Stimulated activated CD8-positive, alpha-beta memory T cell treated with anti-CD3 and anti-CD28 coated beads, Interleukin-12 subunit alpha, Interleukin-12 subunit beta, amount 100 ng/mL, for 24 hours (primary cell): ENCODE measurements around the gene ABCC1.
"Not testable (repeated sequence)": the region's sequence is repeated elsewhere in the genome, so short reads cannot be mapped to it uniquely, and the experiment has no call there.

Source experiments
- DNase-seq: peaks from one replicate; pipeline ENCODE4 v3.0.0-alpha.2; 2020; ENCODE audit errors: extremely low read depth

The ABCC1 gene

GRCh38 chr16:16082255-16082654, 132.8 kb downstream of the ABCC1 start:
- DNase-seq, result no peak

DNA sequence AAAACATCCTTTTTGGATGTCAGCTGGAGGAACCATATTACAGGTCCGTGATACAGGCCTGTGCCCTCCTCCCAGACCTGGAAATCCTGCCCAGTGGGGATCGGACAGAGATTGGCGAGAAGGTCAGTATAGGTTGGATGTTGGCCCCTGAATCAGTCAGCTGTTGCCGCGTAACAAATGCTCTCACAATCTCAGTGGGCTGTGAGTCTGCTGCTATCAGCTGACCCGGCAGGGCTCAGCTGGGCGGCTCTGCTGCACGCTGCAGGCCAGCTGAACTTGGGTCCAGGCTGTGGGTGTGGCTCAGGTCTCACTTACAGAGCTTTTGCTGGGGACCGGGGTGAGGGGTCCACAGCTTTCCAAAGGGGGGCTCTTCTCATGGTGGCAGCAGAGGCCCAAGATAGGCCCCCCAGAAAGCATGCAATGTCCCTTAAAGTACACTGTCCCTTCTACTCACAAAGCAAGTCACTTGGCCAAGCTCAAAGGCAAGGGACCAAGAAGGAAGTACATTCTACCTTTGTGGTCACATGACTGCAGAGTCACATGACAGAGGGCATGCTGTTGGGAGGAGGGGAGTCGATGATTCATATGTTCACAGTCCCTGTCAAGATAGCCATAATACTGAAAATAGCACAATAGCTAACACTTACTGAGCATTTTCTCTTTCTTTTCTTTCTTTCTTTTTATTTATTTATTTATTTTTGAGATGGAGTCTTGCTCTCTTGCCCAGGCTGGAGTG, 134.2 kb downstream of the ABCC1 start:
- no peak for DNase-seq

GRCh38 chr16:16084874-16085273, 135.5 kb downstream of the ABCC1 start:
- DNase-seq, result no peak

GRCh38 chr16:16086653-16087446, 137.4 kb downstream of the ABCC1 start:
- no peak for DNase-seq

GRCh38 chr16:16090238-16090637, 140.8 kb downstream of the ABCC1 start:
- no peak for DNase-seq

- DNase-seq, result no peak
Observed at GRCh38 chr16:16092925-16093627, 143.7 kb downstream of the ABCC1 start.

DNA sequence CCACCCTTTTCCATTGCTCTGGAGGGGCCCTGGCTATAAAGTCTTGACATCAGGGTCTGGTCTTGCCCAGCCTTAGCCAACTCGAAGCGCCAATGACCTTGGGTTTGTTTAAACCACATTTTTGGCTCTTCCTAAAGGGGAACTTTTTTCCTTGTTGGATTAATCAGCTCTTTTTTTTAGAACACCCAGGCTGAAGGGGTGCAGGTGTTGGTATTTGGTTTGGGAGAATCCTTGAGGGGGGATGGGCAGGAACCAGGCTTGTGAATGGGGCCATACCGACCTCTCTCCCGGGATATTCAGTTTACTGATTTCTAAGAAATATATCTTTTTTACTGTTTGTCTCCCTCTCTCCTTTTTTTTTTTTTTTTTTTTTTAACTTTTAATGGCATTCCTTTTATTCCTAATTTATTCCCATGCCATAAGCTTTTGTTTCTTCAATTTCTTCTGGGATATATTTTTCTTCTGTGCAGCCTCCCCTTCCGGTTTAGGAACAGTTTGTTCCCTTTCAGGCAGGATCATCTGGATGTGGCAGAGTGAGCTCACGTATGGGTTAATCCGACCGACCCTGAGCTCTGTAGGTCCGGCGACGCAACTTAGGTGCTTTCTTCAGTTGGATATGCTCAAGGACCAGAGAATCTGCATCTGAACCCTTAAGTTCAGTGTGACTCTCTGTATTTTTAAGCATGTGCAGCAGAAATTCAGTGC, 144.4 kb downstream of the ABCC1 start:
- DNase-seq, result no peak

- no peak for DNase-seq
Observed at GRCh38 chr16:16095646-16096045, 146.2 kb downstream of the ABCC1 start.

- no peak for DNase-seq
Observed at GRCh38 chr16:16096121-16096857, 146.9 kb downstream of the ABCC1 start.

DNA sequence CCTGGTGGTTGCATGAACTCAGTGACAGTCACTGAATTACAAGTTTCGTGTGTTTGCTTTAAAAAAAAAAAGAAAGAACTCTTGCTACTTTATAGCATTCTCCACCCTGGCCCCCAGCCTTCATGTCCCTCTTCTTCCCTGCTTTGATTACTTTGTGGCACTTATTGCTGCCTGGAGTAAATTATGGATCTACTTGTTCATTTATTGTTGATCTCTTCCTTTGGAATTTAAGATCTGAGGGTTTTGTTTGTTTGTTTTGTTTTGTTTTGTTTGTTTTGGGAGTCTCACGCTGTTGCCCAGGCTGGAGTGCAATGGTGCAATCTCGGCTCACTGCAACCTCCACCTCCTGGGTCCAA, 147.4 kb downstream of the ABCC1 start:
- no peak for DNase-seq

DNA sequence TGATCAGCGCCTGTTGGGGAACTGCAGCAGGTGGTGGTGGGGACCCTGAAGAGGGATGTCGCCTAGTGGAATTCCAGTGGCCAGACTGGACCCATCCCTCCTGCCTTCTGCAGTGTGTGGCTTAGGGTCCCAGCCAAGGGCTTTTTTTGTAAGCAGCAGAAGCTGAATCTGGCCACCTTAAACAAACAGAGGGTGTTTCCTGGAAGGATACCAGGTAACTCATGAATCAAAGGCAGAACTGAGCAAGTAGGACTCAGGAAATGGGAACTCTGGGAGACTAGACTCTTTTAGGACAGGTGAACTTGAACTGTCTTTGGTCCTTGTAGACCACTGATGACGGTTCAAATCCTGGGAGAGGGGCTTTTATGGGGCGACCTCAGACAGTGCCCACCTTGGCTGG, 149.9 kb downstream of the ABCC1 start:
- no peak for DNase-seq

DNA sequence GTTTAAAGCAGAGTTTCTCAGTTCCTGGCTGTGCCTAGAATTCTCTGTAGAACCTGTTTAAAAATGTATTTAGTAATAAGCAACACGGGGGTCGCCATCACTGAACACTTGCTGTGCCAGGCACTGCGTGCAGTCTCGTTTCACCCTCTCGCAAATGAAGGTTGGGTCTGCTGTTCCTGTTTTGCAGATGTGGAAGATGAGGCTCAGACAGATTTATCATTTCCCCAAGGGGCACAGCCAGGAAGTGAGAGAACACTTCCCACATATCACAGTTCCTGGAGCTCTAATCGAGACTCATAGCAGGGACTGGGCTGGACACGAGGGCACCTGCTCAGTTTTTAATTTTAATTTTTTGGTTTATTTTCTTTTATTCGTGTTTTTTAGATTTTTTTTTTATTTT, 151.2 kb downstream of the ABCC1 start:
- no peak for DNase-seq

GRCh38 chr16:16101585-16101984, 152.2 kb downstream of the ABCC1 start:
- no peak for DNase-seq

DNA sequence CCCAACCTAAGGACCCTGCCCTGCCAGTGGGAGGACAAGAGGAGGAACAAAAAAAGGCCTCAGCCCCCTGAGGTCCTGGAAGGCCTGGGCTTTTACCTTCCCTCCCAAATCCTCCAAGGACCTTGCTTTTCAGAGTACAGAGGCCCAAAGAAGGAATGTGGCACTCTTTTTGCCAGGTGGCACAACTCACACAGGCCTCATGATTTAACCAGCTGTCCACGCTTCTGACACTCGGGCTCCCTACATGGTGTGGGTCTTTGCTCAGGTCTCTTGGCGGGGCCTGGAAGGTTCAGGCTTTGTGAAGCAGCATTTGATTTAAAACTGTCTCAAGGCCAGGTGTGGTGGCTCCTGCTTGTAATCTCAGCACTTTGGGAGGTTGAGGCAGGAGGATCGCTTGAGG, 153.3 kb downstream of the ABCC1 start:
- DNase-seq, result no peak

GRCh38 chr16:16104132-16104803, 154.9 kb downstream of the ABCC1 start:
- not testable (repeated sequence) for DNase-seq

DNA sequence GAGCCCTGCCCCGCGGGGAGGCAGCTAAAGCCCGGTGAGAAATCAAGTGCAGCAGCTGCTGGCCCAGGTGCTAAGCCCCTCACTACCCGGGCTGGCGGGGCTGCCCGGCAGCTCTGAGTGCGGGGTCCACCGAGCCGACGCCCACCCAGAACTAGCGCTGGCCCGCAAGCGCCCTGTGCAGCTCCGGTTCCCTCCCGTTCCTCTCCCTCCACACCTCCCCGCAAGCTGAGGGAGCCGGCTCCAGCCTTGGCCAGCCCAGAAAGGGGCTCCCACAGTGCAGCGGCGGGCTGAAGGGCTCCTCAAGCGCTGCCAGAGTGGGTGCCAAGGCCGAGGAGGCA, 155.4 kb downstream of the ABCC1 start:
- not testable (repeated sequence) for DNase-seq

DNA sequence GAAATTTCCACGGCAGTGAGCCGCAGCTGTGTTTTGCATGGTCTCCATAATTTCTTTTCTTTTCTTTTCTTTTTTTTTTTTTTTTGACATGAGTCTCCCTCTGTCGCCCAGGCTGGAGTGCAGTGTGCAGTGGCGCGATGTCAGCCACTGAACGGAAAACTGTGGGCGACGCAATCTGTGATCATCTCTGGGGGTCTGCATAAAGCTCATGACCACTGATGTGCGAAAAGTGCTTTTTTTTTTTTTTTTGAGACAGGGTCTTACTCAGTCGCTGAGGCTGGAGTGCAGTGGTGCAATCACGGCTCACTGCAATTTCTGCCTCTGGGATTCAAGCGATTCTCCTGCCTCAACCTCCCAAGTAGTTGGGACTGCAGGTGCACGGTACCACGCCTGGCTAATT, 156.2 kb downstream of the ABCC1 start:
- no peak for DNase-seq

DNA sequence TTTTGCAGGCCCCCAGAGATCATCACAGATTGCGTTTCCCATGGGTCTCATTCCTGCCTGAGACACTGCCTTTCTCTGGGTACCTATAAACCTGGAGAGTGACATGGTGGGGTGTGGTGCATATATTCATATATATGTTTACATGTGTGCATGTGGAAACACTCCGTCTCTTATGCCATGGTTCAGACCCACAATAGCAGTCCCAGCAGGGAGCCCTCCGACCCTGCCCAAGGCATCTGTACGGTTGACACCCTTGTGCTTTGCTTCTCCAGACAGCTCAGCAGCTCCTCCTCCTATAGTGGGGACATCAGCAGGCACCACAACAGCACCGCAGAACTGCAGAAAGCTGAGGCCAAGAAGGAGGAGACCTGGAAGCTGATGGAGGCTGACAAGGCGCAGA, 157.1 kb downstream of the ABCC1 start:
- DNase-seq, result no peak

GRCh38 chr16:16107839-16108238, 158.4 kb downstream of the ABCC1 start:
- DNase-seq, result no peak

DNA sequence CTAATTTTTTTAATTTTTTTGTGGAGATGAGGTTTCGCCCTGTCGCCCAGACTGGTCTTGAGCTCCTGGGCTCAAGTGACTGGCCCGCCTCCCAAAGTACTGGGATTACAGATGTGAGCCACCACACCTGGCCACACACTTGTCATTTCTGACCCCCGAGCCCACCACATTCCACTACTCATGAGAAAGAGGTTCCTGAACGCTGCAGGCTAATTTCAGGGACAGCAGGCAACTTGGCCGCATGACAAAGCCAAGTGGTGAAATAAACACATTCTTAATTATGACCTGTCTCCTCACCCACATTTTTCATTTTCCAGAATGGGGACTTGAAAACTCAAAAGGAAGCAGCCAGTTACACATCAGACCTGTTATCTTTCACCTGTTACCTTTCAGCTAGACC, 159.3 kb downstream of the ABCC1 start:
- DNase-seq, result no peak
